ENCODE measurements around the gene SSU72.

DNA sequence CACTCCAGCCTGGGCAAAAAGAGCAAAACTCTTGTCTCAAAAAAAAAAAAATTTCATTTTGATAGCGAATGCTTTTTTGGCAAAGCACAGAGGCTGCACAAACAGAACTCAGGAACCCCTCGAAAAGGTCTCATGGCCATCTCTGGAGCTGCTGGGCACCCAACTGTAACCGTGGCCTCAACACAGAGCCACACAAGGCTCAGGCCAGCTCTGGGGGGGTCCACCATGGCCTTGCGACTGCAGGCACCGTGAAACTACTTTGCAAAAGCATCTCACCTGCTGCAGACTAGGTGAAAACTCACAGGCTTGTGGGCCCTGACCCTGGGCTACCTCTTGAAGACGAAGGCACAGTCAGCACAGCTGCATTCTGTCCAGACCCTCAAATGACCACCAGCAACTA is 18.2 kb downstream of the SSU72 start:
- no peak for TF ChIP-seq CTCF (IDR thresholded peaks at IDR 0.05)
- TF ChIP-seq POLR2A (IDR thresholded peaks at IDR 0.05) = no peak

All from esophagus squamous epithelium (tissue), 4 donors.